GM19025 (cell line): ENCODE results near the gene B3GALT6.

Experiments used
- ATAC-seq: cut with Tn5 transposase; IDR thresholded peaks from one replicate; pipeline ENCODE4 v1.9.1; 2021; ENCODE audit warnings: mild to moderate bottlenecking, low read depth, moderate library complexity; ENCODE audit not compliant: unreplicated experiment

B3GALT6 gene

DNA sequence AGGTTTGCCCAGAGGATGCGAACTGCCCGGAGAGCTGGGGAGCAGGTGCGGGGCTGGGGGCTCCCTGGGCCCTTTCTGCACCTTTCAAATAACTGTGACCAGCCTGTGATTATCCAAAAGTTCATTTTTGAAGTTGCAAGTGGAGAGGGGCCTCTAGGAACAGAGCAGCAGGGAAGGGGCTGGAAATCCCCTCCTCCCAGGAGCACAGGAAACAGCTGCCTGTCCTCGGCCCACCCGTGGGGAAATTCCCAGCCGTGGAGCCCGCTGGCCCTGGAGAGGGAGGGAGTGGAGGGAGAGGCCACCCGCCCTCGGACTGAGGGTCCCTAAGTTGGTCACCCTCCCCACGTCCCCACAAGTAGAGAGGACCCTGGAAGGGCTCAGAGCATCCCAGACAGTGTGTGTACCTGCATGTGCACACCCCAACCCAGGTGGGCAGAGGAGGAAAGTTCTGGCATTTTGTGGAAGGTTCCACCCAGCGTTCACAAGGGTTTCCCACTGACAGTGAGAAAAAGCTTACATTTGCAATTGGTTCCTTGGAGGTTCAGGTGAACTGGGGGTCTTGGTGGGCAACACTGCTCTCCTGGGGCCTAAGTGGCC, 16.9 kb upstream of the B3GALT6 start:
- no peak for ATAC-seq

DNA sequence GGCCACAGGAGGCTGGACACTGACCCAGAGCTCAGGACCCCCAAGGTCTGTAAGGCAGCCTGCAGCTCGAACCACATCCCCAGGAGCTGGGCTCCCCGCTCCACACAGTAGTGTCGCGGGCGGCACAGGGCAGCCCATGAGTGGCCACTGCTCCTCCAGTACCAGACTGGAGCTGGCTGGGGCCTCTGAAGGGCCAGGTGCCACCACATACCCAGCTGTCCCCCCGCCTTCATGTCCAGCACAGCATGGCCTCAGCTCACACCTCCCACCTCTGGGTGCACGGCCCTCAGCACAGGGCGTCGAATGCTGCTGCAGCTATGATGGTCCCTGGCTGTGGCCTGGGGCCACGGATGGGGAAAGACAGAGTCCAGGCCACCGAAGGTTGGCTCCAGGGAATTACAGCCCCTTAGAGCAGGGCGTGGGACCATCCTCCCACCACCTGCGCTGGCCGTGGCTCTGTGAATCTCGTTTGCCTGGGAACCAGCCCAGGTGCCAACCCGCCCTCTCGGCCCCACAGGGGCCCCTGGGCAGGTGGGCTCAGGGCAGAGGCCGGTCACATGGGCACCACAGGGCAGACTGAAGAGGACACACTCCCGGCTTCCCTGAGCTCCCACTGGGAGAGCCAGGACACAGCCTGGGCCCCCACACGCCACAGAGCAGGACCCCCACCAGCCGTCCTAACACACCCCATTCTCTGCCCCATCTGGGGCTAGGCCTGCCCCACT, 16.0 kb upstream of the B3GALT6 start:
- no peak for ATAC-seq

DNA sequence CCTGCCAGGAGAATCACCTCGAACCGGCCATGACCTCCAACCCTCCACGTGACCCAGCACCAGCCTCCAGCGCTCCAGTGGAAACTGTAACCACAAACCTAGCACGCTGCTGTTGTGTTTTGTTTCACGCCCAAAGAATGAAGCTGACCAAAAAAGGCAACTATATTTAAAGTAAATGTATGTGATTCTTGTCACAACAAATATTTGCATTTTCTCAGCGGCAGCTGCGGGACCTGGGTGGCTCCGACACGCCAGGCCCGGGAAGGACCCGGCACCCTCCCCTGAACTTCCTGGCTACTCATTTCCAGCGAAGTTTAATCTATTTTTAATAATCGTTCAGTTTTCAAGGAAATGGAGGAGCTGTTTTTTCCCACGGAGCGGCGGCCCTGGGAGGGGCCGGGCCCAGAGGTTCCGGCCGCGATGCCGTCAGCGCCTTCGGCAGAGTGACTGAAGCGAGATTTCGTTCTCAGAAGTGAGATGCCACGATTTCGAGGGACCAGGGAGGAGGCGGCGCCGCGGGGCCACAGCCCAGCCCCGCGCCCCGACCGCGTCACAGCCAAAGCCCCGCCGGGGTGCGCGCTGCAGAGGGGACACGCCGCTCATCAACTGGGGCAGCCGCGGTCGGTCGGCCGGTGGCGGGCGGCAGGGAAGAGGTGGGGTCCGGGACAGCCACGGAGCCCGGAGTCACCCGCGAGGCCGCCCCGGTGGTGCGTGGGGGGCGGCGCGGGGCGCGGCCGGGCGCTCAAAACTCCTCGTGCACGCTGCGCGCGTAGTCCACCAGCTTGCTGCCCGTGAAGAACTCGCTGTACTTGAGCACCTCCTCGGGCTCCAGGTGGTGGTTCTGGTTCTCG, 15.0 kb upstream of the B3GALT6 start:
- no peak for ATAC-seq

DNA sequence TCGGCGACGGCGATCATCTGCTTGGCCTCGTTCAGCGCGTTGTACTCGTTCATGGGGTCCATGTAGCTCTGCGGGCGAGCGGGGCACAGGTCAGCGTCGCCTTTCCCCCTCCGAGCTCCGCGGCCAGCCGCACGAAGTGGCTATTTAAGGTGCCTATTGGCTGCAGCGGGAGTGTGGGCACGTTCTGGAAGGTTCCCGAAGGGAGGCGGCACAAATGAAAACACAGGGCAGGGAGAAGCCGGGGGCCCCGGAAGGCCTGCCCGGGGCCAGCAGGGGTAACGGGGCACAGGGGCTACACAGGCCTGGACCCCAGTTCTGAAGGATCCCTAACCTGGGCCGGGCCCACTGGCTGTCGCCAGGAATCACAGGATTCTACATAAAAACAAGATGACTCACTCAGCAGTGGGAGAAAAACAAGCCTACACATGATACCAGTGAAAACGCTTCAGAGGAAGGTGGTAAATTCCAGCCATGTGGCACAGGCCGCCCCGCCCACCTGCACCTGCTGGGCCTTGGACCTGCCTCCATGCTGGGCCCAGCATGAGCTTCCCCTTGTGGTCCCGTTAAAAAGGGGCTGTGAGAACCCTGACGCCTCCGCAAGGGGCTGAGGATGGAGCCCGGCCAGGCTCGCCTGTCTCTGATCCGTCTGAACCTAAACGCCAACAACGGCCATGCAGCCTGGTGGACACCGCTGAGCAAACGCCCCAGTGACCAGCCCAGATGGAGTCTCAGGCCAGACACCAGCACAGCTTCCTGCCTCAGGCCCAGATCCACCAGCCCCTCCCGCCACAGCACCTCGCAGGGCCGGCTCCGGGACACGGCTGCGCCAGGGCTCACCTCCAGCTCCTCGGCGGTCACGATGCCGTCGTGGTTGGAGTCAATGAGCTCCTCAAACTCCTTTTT, 14.2 kb upstream of the B3GALT6 start:
- ATAC-seq: no peak

DNA sequence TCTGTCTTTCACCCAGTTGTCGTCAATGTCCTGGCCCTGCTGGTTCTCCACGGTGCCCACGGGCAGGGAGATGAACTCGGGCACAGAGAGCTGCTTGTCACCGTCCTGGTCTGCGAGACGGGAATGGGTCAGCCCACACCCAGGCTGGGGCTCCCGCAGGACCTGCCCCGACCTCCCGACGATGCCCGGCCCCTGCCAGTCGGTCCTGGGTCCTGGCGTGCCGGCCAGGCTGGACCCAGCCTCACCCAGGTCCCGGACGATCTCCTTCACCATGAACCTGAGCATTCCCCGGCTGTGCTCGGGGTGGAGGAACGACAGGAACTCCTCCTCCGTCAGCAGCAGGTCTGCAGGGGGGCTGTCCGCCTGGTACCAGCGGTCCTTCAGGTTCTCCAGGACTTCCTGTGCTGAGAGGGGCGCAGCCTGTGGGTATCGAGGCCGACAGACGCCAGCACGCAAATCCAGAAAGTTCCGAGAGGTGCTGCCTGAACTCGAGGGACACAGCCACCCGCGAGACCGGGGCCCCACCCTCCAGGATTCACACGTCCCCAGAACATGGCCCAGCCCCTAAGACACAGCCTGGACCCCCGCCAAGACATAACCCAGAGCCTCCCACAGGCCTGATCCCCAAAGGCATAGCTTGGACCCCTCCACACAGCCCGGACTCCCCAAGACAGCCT, 13.4 kb upstream of the B3GALT6 start:
- ATAC-seq: no peak

DNA sequence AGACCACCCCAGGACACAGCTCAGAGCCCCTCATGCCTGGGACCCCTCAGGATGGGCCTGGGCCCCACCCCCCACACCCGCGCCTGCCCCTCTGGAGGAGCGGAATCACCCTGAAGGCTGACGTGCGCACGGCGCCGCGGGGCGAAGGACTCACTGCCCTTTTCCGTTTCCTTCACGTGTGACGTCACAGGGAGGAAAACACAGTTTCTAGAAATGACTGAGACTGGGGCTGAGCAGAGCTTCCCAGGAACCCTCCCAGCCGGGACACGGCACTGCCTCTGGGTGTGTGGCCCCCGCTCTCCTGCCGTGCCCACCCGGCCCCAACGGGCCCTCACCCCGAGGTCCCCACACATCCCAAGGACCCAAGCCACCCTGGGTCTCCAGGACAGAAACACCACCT, 12.7 kb upstream of the B3GALT6 start:
- ATAC-seq: no peak

DNA sequence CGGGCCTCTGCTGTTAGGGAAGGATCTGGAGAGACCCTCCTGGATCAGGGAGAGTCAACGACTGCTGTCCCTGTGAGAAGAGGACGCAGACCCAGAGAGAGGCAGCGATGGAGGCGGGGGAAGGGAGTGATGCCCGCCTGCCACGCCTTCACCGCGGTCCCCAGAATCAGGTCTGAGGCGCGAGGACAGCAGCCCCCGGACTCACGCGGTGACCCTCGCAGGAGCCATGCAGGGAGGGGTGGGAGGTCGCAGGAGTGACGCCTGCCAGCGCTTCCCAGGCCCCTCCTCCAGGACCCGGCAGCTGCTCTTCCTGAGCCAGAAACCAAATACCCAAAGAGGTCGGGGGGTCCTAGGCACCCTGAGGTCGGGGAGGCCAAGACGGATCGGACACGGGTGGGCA, 11.8 kb upstream of the B3GALT6 start:
- ATAC-seq: no peak

DNA sequence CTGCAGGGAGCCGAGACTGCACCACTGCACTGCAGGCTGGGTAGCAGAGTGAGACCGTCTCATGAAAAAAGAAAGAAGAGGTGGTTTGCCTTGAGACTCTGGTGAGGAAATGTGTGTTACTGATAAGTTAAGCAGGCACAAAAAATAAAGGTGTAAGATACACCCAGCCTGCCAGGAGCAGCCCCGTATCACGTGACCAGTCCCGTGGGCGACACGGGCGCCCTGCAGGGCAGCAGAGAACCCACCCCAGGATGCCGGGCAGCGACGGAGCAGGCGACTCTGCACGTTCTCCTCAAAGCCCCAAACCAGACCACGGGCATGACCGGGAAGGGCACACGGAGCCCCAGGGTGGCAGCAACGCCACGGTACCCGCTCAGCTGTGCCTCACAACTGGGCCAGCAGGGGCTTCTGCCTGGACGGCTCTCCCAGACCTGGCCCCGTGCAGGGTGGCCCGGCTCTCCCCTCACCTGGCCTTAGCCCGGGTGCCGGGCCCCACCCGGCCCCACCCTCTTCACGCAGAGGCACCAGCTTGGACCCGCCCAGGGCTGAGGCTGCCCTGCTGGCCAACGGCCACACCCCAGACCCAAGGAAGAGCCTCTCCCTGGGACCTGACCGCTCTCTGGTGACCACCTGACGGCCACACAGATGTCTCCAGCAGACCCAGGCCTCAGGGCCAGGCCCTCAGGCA, 10.0 kb upstream of the B3GALT6 start:
- no peak for ATAC-seq

DNA sequence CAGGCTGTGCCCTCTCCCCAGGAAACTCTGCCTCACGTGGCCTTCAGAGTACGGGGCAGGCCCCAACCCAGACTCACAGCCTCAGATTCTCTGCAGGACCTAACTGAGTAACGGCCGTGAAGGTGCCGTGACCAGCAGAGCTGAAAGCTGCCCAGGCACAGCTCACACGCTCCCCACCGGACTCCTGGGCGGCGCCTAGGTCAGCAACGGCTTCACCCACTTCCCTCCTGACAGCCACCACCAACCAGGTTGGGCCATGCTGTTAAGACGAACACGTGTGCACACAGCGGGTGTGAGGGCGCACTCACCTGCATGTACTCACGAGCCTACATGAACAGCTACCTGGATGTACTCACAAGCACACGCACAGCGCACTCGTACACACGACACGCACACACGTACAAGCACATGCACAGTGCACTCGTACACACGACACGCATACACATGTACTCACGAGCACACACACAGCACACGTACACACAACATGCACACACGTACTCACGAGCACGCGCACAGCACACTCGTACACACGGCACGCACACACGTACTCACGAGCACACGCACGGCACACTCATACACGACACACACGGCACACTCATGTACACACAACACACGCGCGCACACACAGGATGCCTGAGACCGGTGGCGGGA, 9.3 kb upstream of the B3GALT6 start:
- no peak for ATAC-seq

DNA sequence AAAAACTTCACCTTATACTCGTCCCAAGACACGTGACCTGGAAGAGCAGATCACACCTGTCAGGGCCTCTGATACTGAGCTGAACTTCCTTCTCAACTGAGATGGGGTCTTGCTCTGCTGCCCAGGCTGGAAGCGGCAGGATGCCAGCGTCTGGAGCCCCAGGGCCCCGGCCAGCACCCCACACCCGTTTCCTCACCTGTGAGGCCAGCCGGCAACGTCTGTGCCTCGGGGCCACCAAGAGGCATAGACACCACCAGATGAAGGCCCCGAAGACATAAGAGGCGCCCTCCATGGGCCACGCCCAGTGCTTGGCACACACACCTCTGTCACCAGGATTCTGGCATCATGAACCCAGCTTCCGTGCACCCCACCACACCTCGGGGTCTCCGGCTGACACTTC, 8.7 kb upstream of the B3GALT6 start:
- ATAC-seq: no peak

DNA sequence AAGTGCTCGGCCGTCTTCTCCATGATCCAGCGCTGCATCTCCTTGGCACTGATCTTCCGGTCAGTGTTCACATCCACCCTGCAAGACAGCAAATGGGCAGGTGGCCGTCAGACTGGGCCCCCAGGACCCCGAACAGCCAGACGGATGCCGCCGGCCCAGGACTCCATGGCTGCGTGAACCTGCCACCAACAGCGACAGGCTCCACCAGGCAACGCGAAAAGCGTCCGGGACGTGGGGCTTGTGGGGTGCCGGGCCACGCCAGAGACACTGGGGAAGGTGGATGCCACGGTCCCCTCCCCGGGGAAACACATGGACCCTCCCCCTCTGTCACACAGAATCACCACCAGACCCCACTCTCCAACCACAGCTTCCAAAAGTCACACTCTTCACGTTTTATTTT, 8.1 kb upstream of the B3GALT6 start:
- ATAC-seq: no peak

DNA sequence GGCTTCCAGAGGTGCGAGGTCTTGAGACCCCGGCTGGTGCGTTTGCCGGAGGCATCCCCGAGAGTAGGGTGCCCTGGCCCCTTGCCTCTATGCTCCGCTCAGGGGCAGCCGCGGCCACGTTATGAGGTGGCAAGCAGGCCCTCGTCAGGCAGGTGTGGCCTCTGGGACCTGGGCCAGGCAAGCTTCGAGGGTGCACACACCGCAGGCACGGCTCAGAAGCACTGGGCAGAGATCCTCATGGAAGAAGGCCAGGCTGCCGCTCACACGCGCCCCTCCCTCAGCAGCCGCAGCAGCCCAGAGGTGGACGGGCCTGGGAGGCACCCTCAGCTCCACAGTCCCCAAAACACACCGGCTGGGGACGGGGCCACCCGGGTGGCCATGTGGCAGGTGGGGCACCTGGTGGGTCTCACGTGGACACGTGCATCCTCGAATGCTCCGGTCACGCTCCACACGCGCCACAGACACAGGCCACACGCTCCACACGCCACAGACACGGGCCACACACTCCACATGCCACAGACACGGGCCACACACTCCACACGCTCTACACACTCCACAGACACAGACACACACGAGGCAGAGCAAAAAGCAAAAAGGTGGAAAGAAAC, 6.7 kb upstream of the B3GALT6 start:
- ATAC-seq: no peak

DNA sequence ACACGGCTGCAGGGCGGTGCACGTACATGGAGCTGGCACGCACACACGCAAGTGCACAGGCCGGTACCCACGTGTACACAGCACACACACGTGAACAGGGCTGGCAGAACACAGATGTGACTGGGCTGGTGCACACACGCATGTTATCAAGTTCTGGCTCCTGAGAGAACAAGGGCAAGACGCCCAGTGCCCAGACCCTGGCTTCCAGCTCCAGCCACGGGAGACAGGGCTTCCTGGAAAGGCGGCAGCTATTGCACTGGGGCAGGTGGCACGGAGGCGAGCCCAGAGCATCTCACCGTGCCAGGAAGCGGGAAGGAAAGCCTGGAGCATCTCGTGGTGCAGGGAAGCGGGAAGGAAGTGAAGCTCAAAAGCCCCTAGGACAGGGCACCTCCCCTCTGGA, 6.1 kb upstream of the B3GALT6 start:
- ATAC-seq: no peak

DNA sequence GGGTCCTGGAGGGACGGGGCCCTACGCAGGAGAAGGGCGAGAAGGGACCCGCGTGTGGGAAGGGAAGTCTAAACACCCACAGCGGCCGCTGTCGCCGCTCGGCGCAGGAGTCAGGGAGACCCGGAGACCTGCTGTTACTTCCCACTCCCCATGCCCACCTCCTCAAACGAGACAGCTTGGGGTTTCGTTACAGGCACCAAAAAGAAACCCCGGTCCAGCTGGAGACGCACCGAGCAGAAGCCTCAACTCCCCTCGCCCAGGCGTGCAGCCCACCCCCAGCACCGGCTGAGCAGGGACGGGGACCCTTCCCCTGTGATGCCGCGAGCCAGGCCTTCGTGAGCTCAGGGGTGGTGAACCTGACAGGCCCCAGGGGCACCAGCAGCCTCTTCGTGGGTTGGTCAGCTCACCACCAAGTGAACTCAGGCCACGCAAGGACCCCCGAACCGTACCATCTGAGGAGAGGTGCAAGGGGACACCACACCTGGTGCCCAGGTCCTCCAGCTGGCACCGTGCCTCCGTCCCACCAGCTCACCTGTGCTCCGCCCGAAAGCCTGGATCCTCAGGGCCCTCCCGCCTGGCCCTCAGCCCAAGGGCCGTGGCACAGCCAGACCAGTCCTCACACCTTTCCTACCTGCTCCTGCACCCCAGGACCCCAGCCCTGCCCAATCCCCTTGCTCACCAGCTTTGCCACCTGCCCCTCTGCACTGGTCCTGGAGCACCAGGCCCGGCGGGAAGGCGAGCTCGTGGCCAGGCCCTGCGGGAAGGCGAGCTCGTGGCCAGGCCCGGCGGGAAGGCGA, 5.3 kb upstream of the B3GALT6 start:
- no peak for ATAC-seq

DNA sequence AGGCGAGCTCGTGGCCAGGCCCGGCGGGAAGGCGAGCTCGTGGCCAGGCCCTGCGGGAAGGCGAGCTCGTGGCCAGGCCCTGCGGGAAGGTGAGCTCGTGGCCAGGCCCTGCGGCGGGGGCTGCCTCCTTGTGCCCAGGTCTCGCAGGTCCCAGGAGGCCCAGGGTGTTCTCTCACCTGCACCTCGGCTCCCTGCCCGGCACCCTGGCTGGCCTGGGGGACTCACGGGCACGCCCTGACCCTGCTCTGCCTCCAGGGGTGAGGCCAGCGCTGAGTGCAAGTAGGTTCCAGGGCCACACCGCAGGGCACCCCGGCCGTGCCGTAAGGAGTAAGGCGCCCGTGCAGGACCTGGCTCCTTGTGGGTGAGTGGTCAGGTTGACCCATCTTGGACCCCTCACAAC, 4.7 kb upstream of the B3GALT6 start:
- ATAC-seq: no peak

DNA sequence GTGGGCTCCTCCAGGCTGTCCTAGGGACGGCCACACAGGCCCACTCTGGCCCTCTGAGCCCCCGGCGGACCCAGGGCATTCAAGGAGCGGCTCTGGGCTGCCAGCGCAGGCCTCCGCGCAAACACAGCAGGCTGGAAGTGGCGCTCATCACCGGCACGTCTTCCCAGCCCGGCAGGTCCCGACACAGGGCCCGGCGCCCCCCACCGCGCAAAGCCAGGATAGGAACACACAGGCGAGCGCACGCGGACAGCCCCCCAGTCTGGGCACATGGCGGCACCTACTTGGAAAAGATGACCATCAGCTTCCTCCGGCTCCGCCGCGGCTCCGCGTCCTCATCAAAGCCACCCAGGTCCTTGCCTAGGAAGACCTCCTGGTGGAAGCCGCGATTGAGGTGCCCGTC, 3.9 kb upstream of the B3GALT6 start:
- no peak for ATAC-seq

DNA sequence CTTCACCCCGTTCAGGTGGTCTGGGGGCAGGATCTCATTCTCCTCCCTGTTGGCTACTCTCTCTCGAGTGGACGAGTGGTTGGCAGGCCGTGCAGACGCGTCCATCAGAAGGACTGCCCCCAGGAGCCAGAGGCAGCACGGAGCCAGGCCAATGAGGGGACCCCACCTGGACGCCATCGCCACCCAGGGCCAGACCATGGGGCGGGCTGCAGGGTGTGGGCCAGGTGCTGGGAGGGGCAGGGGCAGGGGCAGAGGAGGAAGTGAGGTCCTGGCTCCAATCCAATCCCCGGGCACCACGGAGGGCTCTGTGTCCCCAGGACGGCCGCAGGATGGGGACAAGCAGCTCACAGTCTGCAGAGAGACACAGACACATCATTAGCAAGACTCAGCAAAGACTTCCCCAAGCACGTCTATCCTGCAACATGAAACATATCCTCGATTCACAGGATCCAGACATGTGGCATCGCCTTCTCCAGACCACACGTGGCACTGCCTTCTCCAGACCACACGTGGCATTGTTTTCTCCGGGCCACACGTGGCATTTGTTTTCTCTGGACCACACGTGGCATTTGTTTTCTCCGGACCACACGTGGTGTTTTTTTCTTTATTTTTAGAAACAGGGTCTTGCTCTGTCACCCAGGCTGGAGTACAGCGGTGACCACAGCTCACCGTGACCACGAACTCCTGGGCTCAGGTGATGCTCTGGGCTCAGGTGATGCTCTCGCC, 3.3 kb upstream of the B3GALT6 start:
- ATAC-seq: no peak
